Activated naive CD8-positive, alpha-beta T cell treated with anti-CD3 and anti-CD28 coated beads, Interleukin-2, amount 50 U/mL, for 16 hours (primary cell): ENCODE data around the gene TLX3.
"Not testable (repeated sequence)": the region's sequence is repeated elsewhere in the genome, so short reads cannot be mapped to it uniquely, and the experiment has no call there.

ENCODE experiments used
- DNase-seq: peaks from one replicate; pipeline ENCODE4 v3.0.0-alpha.2; 2020; ENCODE audit warnings: low read depth, low spot score

TLX3 gene

GRCh38 chr5:171323806-171324632 lies 15.0 kb downstream of the TLX3 start:
- DNase-seq, result no peak

- DNase-seq, result no peak
These were observed 21.0 kb downstream of the TLX3 start for GRCh38 chr5:171330021-171330420.

DNA sequence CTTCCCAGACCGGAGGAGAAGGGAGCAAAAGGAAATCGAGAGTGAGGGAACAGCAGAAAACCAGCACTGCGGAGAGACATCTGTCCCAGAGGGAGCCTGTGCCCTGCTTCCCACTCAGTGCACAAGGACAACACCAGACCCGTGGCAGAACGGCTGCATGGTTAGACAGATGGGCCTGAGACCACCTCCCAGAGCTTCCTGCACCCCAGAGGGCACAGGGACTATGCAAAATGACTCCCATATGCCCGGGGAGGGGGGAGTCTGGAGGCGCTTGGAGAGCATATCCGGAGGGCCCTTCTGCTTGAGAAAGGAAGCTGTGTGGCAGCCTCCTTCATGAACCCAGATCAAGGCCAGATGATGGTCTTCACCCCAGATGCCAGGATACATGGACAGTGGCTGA lies 26.6 kb downstream of the TLX3 start:
- DNase-seq, result no peak

- no peak for DNase-seq
These were observed 27.6 kb downstream of the TLX3 start for GRCh38 chr5:171336521-171337209.

DNA sequence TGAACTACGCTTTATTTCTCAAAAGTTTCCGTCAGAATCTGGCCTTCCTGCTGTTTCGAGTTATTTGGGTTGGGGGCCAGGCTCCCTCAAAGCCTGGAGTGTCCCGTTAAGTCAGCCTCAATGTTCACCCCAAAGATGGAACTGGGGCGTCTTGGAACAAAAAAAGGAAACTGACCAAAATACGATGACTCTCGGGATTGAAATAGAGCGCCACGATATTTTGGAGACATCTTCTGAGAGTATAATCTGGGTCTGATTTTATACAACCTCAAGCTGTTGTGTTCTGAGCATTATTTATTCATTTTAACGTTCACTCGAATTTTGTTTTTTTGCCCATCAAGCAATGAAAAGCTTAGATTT lies 28.1 kb downstream of the TLX3 start:
- no peak for DNase-seq

DNA sequence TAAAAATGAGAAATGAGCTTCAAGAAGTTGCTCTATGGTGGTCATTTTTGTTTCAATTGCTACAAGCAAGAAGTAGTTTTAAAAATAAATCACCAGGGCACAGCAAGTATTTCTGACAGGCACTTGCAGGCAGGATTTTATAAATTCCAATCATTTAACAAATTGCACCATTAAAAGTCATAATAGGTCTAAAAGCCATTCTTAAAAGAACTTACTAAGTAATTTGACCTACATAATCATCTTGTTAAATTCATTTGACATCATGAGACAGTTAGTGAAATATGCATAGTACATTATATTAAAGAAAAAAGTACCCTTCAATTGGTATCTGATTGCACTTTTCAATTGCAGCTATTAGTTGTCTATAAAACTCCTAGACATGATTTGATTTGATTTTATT lies 31.0 kb downstream of the TLX3 start:
- no peak for DNase-seq

- DNase-seq, result no peak
These were observed 31.4 kb downstream of the TLX3 start for GRCh38 chr5:171340491-171340890.

DNA sequence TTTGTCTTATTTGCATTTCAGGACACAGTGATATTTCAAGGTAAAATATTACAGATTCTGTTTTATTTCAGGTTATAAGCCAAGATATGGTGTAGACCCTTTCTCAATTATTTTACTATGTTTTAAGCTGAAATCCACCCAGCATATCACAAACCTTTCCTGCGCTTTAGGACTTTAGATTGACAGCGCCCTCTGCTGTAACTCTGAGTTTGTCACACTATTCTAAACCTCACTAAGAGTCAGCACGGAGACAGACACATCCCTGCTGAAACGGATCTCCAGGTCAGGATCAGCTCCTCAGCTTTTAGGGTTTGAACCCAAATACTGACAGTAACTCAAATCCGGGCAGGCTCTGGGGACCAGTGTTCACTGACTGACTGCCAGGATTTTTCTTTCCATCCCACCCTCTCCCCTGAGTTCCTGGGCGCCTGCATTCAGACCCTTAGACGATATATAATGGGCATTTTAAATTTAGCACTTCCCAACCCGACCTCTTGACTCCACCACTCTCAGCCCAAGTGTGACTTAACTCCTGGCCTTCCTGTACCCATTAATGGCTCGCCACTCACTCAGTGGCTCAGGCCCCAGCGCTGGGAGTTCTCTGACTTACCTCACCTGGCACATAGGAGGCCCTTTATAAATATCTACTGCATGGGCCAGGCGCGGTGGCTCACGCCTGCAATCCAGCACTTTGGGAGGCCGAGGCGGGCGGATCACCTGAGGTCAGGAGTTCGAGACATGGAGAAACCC lies 33.5 kb downstream of the TLX3 start:
- no peak for DNase-seq

- DNase-seq, result no peak
These were observed 36.0 kb downstream of the TLX3 start for GRCh38 chr5:171344936-171345608.

- DNase-seq, result no peak
These were observed 42.6 kb downstream of the TLX3 start for GRCh38 chr5:171351536-171352073.

DNA sequence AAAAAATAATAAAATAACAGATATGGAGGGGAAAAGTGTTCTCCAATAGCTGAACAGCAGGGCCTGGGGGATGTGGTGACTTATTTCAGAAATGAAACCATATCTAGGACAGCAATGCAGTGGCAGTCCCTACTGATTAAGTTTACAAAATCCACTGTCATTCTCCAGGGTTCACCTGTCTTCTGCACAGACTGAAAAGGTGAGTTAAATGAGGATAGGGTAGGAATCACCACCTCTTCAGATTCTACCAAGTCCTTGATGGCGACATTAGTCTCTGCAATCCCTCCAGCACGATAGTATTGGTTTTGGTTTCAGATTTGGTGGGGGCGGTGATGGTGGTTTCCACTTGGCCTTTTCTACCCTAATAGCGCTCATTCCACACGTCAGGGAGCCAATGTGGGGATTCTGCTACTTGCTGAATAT lies 46.3 kb downstream of the TLX3 start:
- DNase-seq, result no peak

- DNase-seq, result no peak
These were observed 48.8 kb downstream of the TLX3 start for GRCh38 chr5:171357843-171358242.

GRCh38 chr5:171361151-171361550 lies 52.1 kb downstream of the TLX3 start:
- DNase-seq, result not testable (repeated sequence)
